ENCODE results near the gene ARL2.
A peak's percentile ranks its signal among the peaks of the same experiment; 100 is the strongest.

ARL2 gene

GRCh38 chr11:64987998-64988854 lies 25.7 kb upstream of the ARL2 start:
- DNase-seq (ENCODE audit: low spot score), result no peak
- TF ChIP-seq, protein P1, sequence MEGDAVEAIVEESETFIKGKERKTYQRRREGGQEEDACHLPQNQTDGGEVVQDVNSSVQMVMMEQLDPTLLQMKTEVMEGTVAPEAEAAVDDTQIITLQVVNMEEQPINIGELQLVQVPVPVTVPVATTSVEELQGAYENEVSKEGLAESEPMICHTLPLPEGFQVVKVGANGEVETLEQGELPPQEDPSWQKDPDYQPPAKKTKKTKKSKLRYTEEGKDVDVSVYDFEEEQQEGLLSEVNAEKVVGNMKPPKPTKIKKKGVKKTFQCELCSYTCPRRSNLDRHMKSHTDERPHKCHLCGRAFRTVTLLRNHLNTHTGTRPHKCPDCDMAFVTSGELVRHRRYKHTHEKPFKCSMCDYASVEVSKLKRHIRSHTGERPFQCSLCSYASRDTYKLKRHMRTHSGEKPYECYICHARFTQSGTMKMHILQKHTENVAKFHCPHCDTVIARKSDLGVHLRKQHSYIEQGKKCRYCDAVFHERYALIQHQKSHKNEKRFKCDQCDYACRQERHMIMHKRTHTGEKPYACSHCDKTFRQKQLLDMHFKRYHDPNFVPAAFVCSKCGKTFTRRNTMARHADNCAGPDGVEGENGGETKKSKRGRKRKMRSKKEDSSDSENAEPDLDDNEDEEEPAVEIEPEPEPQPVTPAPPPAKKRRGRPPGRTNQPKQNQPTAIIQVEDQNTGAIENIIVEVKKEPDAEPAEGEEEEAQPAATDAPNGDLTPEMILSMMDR (IDR thresholded peaks at IDR 0.05; ENCODE audit: extremely low read depth, missing control alignments), result no peak

- TF ChIP-seq, protein P1 (IDR thresholded peaks at IDR 0.05; ENCODE audit: extremely low read depth, missing control alignments), result no peak
- no peak for DNase-seq (ENCODE audit: low spot score)
Measured at GRCh38 chr11:64989416-64989815, 24.5 kb upstream of the ARL2 start.

DNA sequence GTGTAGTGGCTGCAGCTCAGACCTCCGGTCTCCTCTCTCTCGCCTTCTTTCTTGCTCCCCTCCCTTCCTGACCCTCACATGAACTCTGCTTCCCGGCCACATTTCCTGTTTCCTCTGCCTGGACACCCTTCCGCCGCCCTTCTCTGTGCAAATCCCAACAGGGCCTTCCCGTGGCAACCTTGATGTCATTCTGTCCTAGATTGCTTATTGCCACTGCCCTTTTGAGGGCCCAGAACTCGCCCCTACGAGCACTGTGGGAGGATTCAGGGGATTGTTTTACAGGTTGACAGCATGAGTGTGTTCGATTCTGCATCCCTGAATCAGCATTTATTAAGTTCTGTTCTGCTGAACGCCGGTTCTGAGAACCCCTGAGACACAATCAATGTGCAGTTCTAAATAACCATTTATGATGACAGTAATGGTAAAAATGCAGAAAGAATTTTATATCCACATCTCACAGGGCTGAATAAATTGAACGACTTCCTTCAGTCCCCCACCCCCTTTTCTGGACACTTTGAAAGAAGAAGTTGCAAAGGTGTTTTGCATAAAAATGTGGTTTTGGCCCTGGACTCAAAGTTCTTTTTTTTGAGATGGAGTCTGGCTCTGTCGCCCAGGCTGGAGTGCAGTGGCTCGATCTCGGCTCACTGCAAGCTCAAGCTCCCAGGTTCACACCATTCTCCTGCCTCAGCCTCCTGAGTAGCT lies 23.6 kb upstream of the ARL2 start:
- TF ChIP-seq, protein P1 (IDR thresholded peaks at IDR 0.05; ENCODE audit: extremely low read depth, missing control alignments), result no peak
- DNase-seq (ENCODE audit: low spot score), result no peak

DNA sequence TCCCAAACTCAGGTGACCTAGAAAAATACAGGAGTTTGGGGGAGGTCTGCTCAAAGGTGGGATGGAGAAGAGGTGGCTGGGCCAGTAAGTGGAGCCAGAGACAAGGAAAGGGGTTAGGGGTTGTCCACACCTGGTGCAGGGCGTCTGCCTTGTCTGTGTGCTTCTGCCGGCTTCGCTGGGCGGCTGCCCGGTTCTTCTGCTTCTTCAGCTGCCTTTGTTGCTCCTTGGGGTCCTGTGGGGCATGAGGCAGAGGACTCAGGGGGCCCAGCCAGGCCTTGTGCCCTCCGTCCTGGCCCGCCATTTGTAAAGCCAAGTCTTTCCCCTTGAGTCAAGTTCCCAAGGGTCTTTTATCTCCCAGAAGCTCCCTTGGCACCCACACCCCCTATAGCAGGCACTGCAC lies 19.6 kb upstream of the ARL2 start:
- DNase-seq (ENCODE audit: low spot score), result no peak
- TF ChIP-seq, protein P1 (IDR thresholded peaks at IDR 0.05; ENCODE audit: extremely low read depth, missing control alignments), result no peak

GRCh38 chr11:64996327-64996709 lies 17.6 kb upstream of the ARL2 start:
- DNase-seq (ENCODE audit: low spot score), result no peak
- TF ChIP-seq, protein P1 (IDR thresholded peaks at IDR 0.05; ENCODE audit: extremely low read depth, missing control alignments), result no peak

GRCh38 chr11:64996710-64997380 lies 17.1 kb upstream of the ARL2 start, which contains the start of gene BATF2:
Gene BATF2, minus strand, starts transcription at chr11:64996971. Its CDS starts 57 bp downstream, at chr11:64996914.
- TF ChIP-seq, protein P1 (IDR thresholded peaks at IDR 0.05; ENCODE audit: extremely low read depth, missing control alignments), result no peak
- DNase-seq (ENCODE audit: low spot score), result peak; percentile 53

- DNase-seq (ENCODE audit: low spot score), result no peak
- TF ChIP-seq, protein P1 (IDR thresholded peaks at IDR 0.05; ENCODE audit: extremely low read depth, missing control alignments), result no peak
Measured at GRCh38 chr11:64998141-64998540, 15.8 kb upstream of the ARL2 start.

Measured in GM20000 (cell line).